Measurements from ENCODE around the gene MRPL46. TPM values are rescaled to one million over a fixed set of nuclear protein-coding genes. Genes with fewer than 3 reads are reported as not detected.
A peak's percentile ranks its signal among the peaks of the same experiment; 100 is the strongest.

MRPL46 gene
- total and polyA plus RNA-seq, 9 of the 15 experiments (the other 6 are each of a cell fraction or from before 2014, with no cell fraction given): 41.2 to 72.2 (median 49.8) TPM

DNA sequence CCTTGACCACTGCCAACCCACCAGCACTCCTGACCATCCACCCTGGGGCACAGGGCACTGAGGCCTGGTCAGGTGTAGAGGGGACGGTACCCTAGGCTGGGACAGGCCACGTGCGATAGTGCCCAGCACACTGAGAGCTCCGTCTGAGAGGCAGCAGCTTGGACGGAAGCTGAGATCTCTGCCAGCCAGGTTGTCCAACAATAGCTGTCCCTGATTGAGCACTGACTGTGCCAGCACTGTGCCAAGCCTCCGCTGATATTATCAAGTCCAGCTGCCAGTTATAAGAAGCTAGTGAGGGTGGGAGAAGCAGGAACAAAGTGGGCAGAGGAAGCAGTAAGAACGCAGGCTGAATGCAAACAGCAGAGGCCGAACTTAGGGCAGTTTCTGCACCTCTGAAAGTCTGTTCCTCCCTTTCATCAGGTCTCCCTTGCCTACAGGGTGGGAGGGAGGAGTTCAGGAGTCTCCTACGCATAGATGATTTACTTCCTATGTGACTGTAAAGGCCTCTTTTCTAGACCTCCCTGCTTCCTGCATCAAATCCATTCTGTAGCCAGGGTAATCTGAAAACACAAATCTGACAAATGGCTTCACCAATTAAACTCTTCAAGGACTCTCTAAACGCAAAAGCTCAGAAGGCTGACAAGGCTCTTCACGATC lies 30.0 kb upstream of the MRPL46 start:
- Histone ChIP-seq H3K27ac (ENCODE audit: extremely low read depth, low read depth, low read length) (no peak overlapping the region), H3K36me3 (ENCODE audit: control insufficient read depth, insufficient read depth, low read length) (no peaks in the 10 kb centered on the region), H3K27me3 (ENCODE audit: control insufficient read depth in 2 of 2, insufficient read depth in 2 of 2, low read length in 2 of 2) (no peaks in the 10 kb centered on the region), H2AFZ (ENCODE audit: low read depth, low read length) (no peak overlapping the region), H3K79me2 (ENCODE audit: control insufficient read depth, insufficient read depth, low read length) (no peaks in the 10 kb centered on the region), H3K4me2 (ENCODE audit: insufficient read depth, low read length) (no peak overlapping the region), H3K4me1 (replicated peaks in 1 of 2; ENCODE audit: control insufficient read depth in 2 of 2, insufficient read depth in 2 of 2, low read length in 2 of 2) (peaks cover 0 to 9% of the 10 kb centered on the region in 2 experiments; a peak in 2 of 5 replicates), H4K20me1 (replicated peaks; ENCODE audit: control insufficient read depth, insufficient read depth, low read length) (0 out of 2 replicates have a peak, but pooled peaks cover 3% of the 10 kb centered on the region), H3K9me3 (replicated peaks; ENCODE audit: control insufficient read depth, insufficient read depth, low read depth, low read length) (no peaks in the 10 kb centered on the region), H3K9ac (ENCODE audit: insufficient read depth in 1 of 2, low read depth in 2 of 2, low read length in 2 of 2) (no peak overlapping the region; a peak in 1 of 4 replicates), H3K9me1 (ENCODE audit: control insufficient read depth, insufficient read depth, low read length) (no peaks in the 10 kb centered on the region), H3K4me3 (no peak overlapping the region)
- no TSS peak for BruUV-seq (replicated peaks)
- in situ Hi-C loops (cut with MboI): no loop called here
- peak; percentile 62 for ATAC-seq
- DNase-seq (ENCODE audit: extremely low read depth in 1 of 4, low spot score in 3 of 4): no peak
- POLR2A ChIA-PET: interaction anchor here (0.7 to 1.2 kb wide), 3 partner anchors 10 to 73 kb away, joined by 3 to 6 read pairs (median 4); no protein-coding TSS in a partner anchor
- TF ChIP-seq MED1 (CRISPR knock-in tag; IDR thresholded peaks at IDR 0.05; ENCODE audit: borderline replicate concordance): no peak
- peak; percentile 56 for TF ChIP-seq MEIS2 (IDR thresholded peaks at IDR 0.05; ENCODE audit: partially characterized antibody)
- TF ChIP-seq ELF1 (tag; IDR thresholded peaks at IDR 0.05): no peak
- TF ChIP-seq, protein P1, sequence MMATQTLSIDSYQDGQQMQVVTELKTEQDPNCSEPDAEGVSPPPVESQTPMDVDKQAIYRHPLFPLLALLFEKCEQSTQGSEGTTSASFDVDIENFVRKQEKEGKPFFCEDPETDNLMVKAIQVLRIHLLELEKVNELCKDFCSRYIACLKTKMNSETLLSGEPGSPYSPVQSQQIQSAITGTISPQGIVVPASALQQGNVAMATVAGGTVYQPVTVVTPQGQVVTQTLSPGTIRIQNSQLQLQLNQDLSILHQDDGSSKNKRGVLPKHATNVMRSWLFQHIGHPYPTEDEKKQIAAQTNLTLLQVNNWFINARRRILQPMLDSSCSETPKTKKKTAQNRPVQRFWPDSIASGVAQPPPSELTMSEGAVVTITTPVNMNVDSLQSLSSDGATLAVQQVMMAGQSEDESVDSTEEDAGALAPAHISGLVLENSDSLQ (IDR thresholded peaks at IDR 0.05): 0 out of 2 replicates have a peak, but pooled peaks have one; percentile 9
- CTCF ChIA-PET (ENCODE audit: low intra/inter-chr PET ratio): no interaction called here
- 42% methylated on average over 11 of the region's 11 CpGs for WGBS (ENCODE audit: insufficient coverage, low coverage, missing lambda C conversion rate)
- no peak for FAIRE-seq
- intact Hi-C loops (cut with micrococcal nuclease): no loop called here

Measured in K562 (cell line).